HepG2 (cell line): ENCODE measurements around the gene CASKIN1. TPM values are rescaled to one million over a fixed set of nuclear protein-coding genes. Genes with fewer than 3 reads are reported as not detected.

Experiments
- DZIP1 ChIP-seq: sonication (generic); formaldehyde crosslinking; IDR thresholded peaks from 2 replicates; pipeline ENCODE4 v1.5.0; 2020; ENCODE audit warnings: mild to moderate bottlenecking, missing genetic modification reagents
- GLMP ChIP-seq: sonication (generic); formaldehyde crosslinking; IDR thresholded peaks from 2 replicates; pipeline ENCODE4 v1.9.0; 2021; ENCODE audit warnings: missing genetic modification reagents, mild to moderate bottlenecking, borderline replicate concordance
- HMG20B ChIP-seq: conservative IDR thresholded peaks from 2 replicates; pipeline ENCODE4 v1.6.1; 2016; ENCODE audit warnings: missing genetic modification reagents, missing compliant biosample characterization
- HOXD1 ChIP-seq: sonication (generic); formaldehyde crosslinking; IDR thresholded peaks from 2 replicates; pipeline ENCODE4 v1.5.0; 2020; ENCODE audit warnings: missing genetic modification reagents
- KMT2A ChIP-seq: sonication (generic); formaldehyde crosslinking; IDR thresholded peaks from 2 replicates; pipeline ENCODE4 v1.4.0; 2020; ENCODE audit warnings: missing genetic modification reagents
- MAZ ChIP-seq, 2 experiments: sonication (generic) in 1 of 2; formaldehyde crosslinking in 1 of 2; IDR thresholded peaks; 2 replicates each; pipeline versions ENCODE4 v1.5.0 to v1.6.1; 2012 to 2020; ENCODE audit warnings: low read depth in 2 of 2, mild to moderate bottlenecking in 2 of 2, borderline replicate concordance in 1 of 2, improper control_type of control experiment in 1 of 2, low read length in 1 of 2, missing genetic modification reagents in 1 of 2, moderate library complexity in 1 of 2
- MNT ChIP-seq: fragments of 450-650 bp; IDR thresholded peaks from 2 replicates; pipeline ENCODE4 v1.6.1; 2016
- NFE2L2 ChIP-seq: fragments of 150-350 bp; IDR thresholded peaks from 2 replicates; pipeline ENCODE4 v1.6.1; 2014; ENCODE audit warnings: low read length
- NR2F1 ChIP-seq, 2 experiments: fragments of 450-650 bp in 1 of 2; formaldehyde crosslinking in 1 of 2; IDR thresholded peaks; 2 replicates each; pipeline versions ENCODE4 v1.5.0 to v1.6.1; 2016 to 2020; ENCODE audit warnings: mild to moderate bottlenecking in 1 of 2, missing compliant biosample characterization in 1 of 2, missing genetic modification reagents in 1 of 2, moderate library complexity in 1 of 2
- SOX6 ChIP-seq, 2 experiments: fragments of 450-650 bp in 1 of 2; sonication (generic) in 1 of 2; formaldehyde crosslinking in 1 of 2; IDR thresholded peaks; 2 replicates each; pipeline versions ENCODE4 v1.4.0 to v1.6.1; 2017 to 2020; ENCODE audit warnings: antibody characterized with exemption in 1 of 2, mild to moderate bottlenecking in 1 of 2, missing genetic modification reagents in 1 of 2
- SRSF9 ChIP-seq: fragments of 200-400 bp; formaldehyde crosslinking; IDR thresholded peaks from 2 replicates; pipeline ENCODE4 v1.6.1; 2018; ENCODE audit warnings: borderline replicate concordance, mild to moderate bottlenecking, low read depth, low read length; ENCODE audit not compliant: insufficient read depth, poor library complexity, severe bottlenecking
- XRCC5 ChIP-seq: fragments of 200-400 bp; formaldehyde crosslinking; optimal IDR thresholded peaks from 2 replicates; pipeline ENCODE3; 2017; ENCODE audit warnings: mild to moderate bottlenecking, low read length
- ZBTB39 ChIP-seq: sonication (generic); formaldehyde crosslinking; IDR thresholded peaks from 2 replicates; pipeline ENCODE4 v1.5.0; 2020; ENCODE audit warnings: missing genetic modification reagents
- ZMAT5 ChIP-seq: sonication (generic); formaldehyde crosslinking; IDR thresholded peaks from 2 replicates; pipeline ENCODE4 v1.5.0; 2020; ENCODE audit warnings: mild to moderate bottlenecking, low read depth, missing genetic modification reagents, borderline replicate concordance
- ZNF205 ChIP-seq: IDR thresholded peaks from 2 replicates; pipeline ENCODE4 v1.6.1; 2018; ENCODE audit warnings: missing biosample characterization, missing genetic modification reagents
- ZNF317 ChIP-seq: sonication (generic); formaldehyde crosslinking; IDR thresholded peaks from 2 replicates; pipeline ENCODE4 v1.5.0; 2020; ENCODE audit warnings: mild to moderate bottlenecking, missing genetic modification reagents
- ZNF512 ChIP-seq: sonication (generic); formaldehyde crosslinking; IDR thresholded peaks from 2 replicates; pipeline ENCODE4 v1.4.0; 2020; ENCODE audit warnings: mild to moderate bottlenecking, missing genetic modification reagents
- polyA plus RNA-seq, 8 experiments: library from polyadenylated mRNA; depleted of rRNA in 3 of 8; stranded (reverse) in 7 of 8; unstranded in 1 of 8; fragments of >200 nt; fragmentation: Illumina TruSeq in 4 of 8; extraction: Trizol in 4 of 8; gene quantifications; 2 replicates each; pipeline versions ENCODE4 v1.2.1 to v1.2.3, GENCODE V29; 2011 to 2016; ENCODE audit warnings: low read depth in 4 of 8, missing spikeins in 1 of 8, mixed read lengths in 1 of 8; ENCODE audit not compliant: insufficient read depth in 1 of 8
- total RNA-seq, 5 experiments: library from RNA; depleted of rRNA; stranded (reverse); fragments of >200 nt; fragmentation: Illumina TruSeq; extraction: Trizol; gene quantifications; 2 replicates each; pipeline ENCODE4 v1.2.3, GENCODE V29; 2016; ENCODE audit warnings: low read depth in 1 of 5

Gene CASKIN1
- total and polyA plus RNA-seq, 2 of the 13 experiments (the other 11 are each of a cell fraction or from before 2014, with no cell fraction given): 1.2 to 2.2 TPM

- TF ChIP-seq ZBTB39 (CRISPR knock-in tag) (no peak; the same call in 1 of the 2 replicates), XRCC5 (peak; percentile 84), ZNF512 (no peak), MNT (peak; percentile 26; the same call in 1 of the 2 replicates), ZMAT5 (no peak), GLMP (CRISPR knock-in tag) (no peak), HOXD1 (CRISPR knock-in tag) (peak; percentile 59; the same call in 1 of the 2 replicates), ZNF205 (0 out of 2 replicates have a peak, but pooled peaks have one; percentile 33), KMT2A (CRISPR knock-in tag) (peak; percentile 75), HMG20B (no peak), MAZ (IDR thresholded peaks at IDR 0.05; ENCODE audit: borderline replicate concordance, low read depth, low read length) (peak; percentile 40; the same call in 1 of the 2 replicates), MAZ (CRISPR knock-in tag; IDR thresholded peaks at IDR 0.05; ENCODE audit: low read depth) (peak; percentile 73), NFE2L2 (no peak), DZIP1 (CRISPR knock-in tag) (no peak), SOX6 (IDR thresholded peaks at IDR 0.05) (no peak), SOX6 (CRISPR knock-in tag; IDR thresholded peaks at IDR 0.05) (peak; percentile 72), SRSF9 (no peak), NR2F1 (CRISPR knock-in tag; IDR thresholded peaks at IDR 0.05) (peak in 1 of 2 experiments; percentile 70; a peak in 2 of 4 replicates), ZNF317 (peak; percentile 88)
Observed at GRCh38 chr16:2155091-2155950, 41.1 kb downstream of the CASKIN1 start, which contains the start of gene TRAF7 (continued).
